ENCODE data around the gene TTC39B.

TTC39B gene

GRCh38 chr9:15133488-15133887 is 173.5 kb downstream of the TTC39B start:
- Histone ChIP-seq H3K4me1 (ENCODE audit: low read depth, poor library complexity, severe bottlenecking) (peaks cover 2% of the 10 kb centered on the region), H2AFZ (ENCODE audit: low read depth) (no peak overlapping the region), H3K4me2 (no peak overlapping the region), H3K79me2 (ENCODE audit: insufficient read depth, low read depth) (no peaks in the 10 kb centered on the region), H3K27me3 (ENCODE audit: insufficient read depth, low read depth) (no peaks in the 10 kb centered on the region), H3K4me3 (IDR thresholded peaks at IDR 0.05; ENCODE audit: insufficient read depth, low read depth, low read length) (no peak overlapping the region), H4K20me1 (ENCODE audit: insufficient read depth) (no peaks in the 10 kb centered on the region), H3K9ac (no peak overlapping the region), H3K36me3 (ENCODE audit: insufficient read depth) (no peaks in the 10 kb centered on the region), H3K27ac (no peak overlapping the region)
- no peak for TF ChIP-seq CTCF (conservative IDR thresholded peaks at IDR 0.05; ENCODE audit: low read depth, low read length)

GRCh38 chr9:15132091-15132490 is 174.9 kb downstream of the TTC39B start:
- no peak for TF ChIP-seq CTCF (conservative IDR thresholded peaks at IDR 0.05; ENCODE audit: low read depth, low read length)
- peaks cover 2% of the 10 kb centered on the region for H3K4me1 ChIP-seq (ENCODE audit: low read depth, poor library complexity, severe bottlenecking)
- no peaks in the 10 kb centered on the region for H3K79me2 ChIP-seq (ENCODE audit: insufficient read depth, low read depth)
- no peak overlapping the region for H3K9ac ChIP-seq
- H3K4me2 ChIP-seq, result no peak overlapping the region
- H3K27ac ChIP-seq, result no peak overlapping the region
- H4K20me1 ChIP-seq (ENCODE audit: insufficient read depth), result no peaks in the 10 kb centered on the region
- H3K36me3 ChIP-seq (ENCODE audit: insufficient read depth), result no peaks in the 10 kb centered on the region
- no peaks in the 10 kb centered on the region for H3K27me3 ChIP-seq (ENCODE audit: insufficient read depth, low read depth)
- no peak overlapping the region for H3K4me3 ChIP-seq (IDR thresholded peaks at IDR 0.05; ENCODE audit: insufficient read depth, low read depth, low read length)
- H2AFZ ChIP-seq (ENCODE audit: low read depth), result no peak overlapping the region

- no peaks in the 10 kb centered on the region for H3K4me1 ChIP-seq (ENCODE audit: low read depth, poor library complexity, severe bottlenecking)
- no peaks in the 10 kb centered on the region for H4K20me1 ChIP-seq (ENCODE audit: insufficient read depth)
- no peak overlapping the region for H2AFZ ChIP-seq (ENCODE audit: low read depth)
- no peak for TF ChIP-seq CTCF (conservative IDR thresholded peaks at IDR 0.05; ENCODE audit: low read depth, low read length)
- no peaks in the 10 kb centered on the region for H3K79me2 ChIP-seq (ENCODE audit: insufficient read depth, low read depth)
- H3K4me3 ChIP-seq (IDR thresholded peaks at IDR 0.05; ENCODE audit: insufficient read depth, low read depth, low read length), result no peak overlapping the region
- no peaks in the 10 kb centered on the region for H3K36me3 ChIP-seq (ENCODE audit: insufficient read depth)
- no peak overlapping the region for H3K4me2 ChIP-seq
- H3K27ac ChIP-seq, result no peak overlapping the region
- no peak overlapping the region for H3K9ac ChIP-seq
- H3K27me3 ChIP-seq (ENCODE audit: insufficient read depth, low read depth), result no peaks in the 10 kb centered on the region
Measured at GRCh38 chr9:15131094-15131493, 175.9 kb downstream of the TTC39B start.

- H3K4me1 ChIP-seq (ENCODE audit: low read depth, poor library complexity, severe bottlenecking), result no peaks in the 10 kb centered on the region
- H4K20me1 ChIP-seq (ENCODE audit: insufficient read depth), result no peaks in the 10 kb centered on the region
- no peak for TF ChIP-seq CTCF (conservative IDR thresholded peaks at IDR 0.05; ENCODE audit: low read depth, low read length)
- no peaks in the 10 kb centered on the region for H3K79me2 ChIP-seq (ENCODE audit: insufficient read depth, low read depth)
- no peak overlapping the region for H3K27ac ChIP-seq
- H3K4me3 ChIP-seq (IDR thresholded peaks at IDR 0.05; ENCODE audit: insufficient read depth, low read depth, low read length), result no peak overlapping the region
- no peaks in the 10 kb centered on the region for H3K36me3 ChIP-seq (ENCODE audit: insufficient read depth)
- H2AFZ ChIP-seq (ENCODE audit: low read depth), result no peak overlapping the region
- no peak overlapping the region for H3K4me2 ChIP-seq
- H3K9ac ChIP-seq, result no peak overlapping the region
- H3K27me3 ChIP-seq (ENCODE audit: insufficient read depth, low read depth), result no peaks in the 10 kb centered on the region
Measured at GRCh38 chr9:15127831-15128230, 179.2 kb downstream of the TTC39B start.
